ENCODE measurements around the gene ISG20. TPM values are rescaled to one million over a fixed set of nuclear protein-coding genes. Genes with fewer than 3 reads are reported as not detected.

Gene ISG20
- total and polyA plus RNA-seq, 2 of the 8 experiments (the other 6 are each of a cell fraction or from before 2014, with no cell fraction given) = 2.9 to 5.2 TPM

GRCh38 chr15:88637436-88637835 is 1.4 kb upstream of the ISG20 start:
- ChIA-PET CTCF (ENCODE audit: partially characterized antibody) (interaction anchor here (1.0 to 1.7 kb wide), 3 partner anchors 11 to 168 kb away, joined by 3 to 8 read pairs (median 4); no protein-coding TSS in a partner anchor), POLR2A (ENCODE audit: partially characterized antibody) (interaction anchor here (1.5 to 2.6 kb wide), 7 partner anchors 12 to 22 kb away, joined by 7 to 20 read pairs (median 11); partner anchors contain the start of gene AEN)
- Histone ChIP-seq H3K27ac (ENCODE audit: low read depth, low read length) (no peak overlapping the region), H3K27me3 (replicated peaks in 1 of 4; ENCODE audit: control insufficient read depth in 3 of 4, extremely low read depth in 1 of 4, insufficient read depth in 3 of 4, low read length in 3 of 4) (no peaks in the 10 kb centered on the region), H3K56ac (replicated peaks; ENCODE audit: insufficient read length, low read depth, low read length) (no peak overlapping the region), H2AFZ (ENCODE audit: low read length) (no peak overlapping the region), H3K23ac (ENCODE audit: insufficient read length) (no peak overlapping the region), H3K9me3 (ENCODE audit: insufficient read depth in 2 of 2, low read depth in 1 of 2, low read length in 1 of 2) (no peaks in the 10 kb centered on the region), H4K20me1 (replicated peaks in 1 of 2; ENCODE audit: control insufficient read depth in 1 of 2, insufficient read depth in 2 of 2, low read length in 2 of 2) (peaks cover 3 to 6% of the 10 kb centered on the region in 2 experiments), H3K18ac (ENCODE audit: extremely low read depth, low read length) (no peak overlapping the region), H4K8ac (ENCODE audit: extremely low read depth, insufficient read depth, low read length) (no peak overlapping the region), H2BK5ac (ENCODE audit: low read depth, low read length) (no peak overlapping the region), H3K79me2 (ENCODE audit: control insufficient read depth in 1 of 2, insufficient read depth in 2 of 2, low read length in 2 of 2) (no peaks in the 10 kb centered on the region), H3K79me1 (ENCODE audit: low read depth, low read length) (peaks cover under 1% of the 10 kb centered on the region; the same call in 1 of the 2 replicates), H3K4me3 (ENCODE audit: extremely low read depth in 1 of 4, insufficient read depth in 2 of 4, low read depth in 3 of 4, low read length in 4 of 4) (no peak overlapping the region), H2BK15ac (ENCODE audit: low read length) (no peak overlapping the region), H2AK5ac (ENCODE audit: low read depth, low read length) (peak overlapping the region; percentile 54; the same call in 1 of the 2 replicates), H4K91ac (replicated peaks; ENCODE audit: insufficient read length, low read length) (no peak overlapping the region), H3K4me2 (ENCODE audit: insufficient read depth in 1 of 2, low read depth in 2 of 2, low read length in 2 of 2) (no peak overlapping the region; a peak in 1 of 4 replicates), H3K4me1 (replicated peaks in 1 of 4; ENCODE audit: control insufficient read depth in 3 of 4, insufficient read depth in 4 of 4, low read length in 3 of 4) (peaks cover 5 to 19% (median 16%) of the 10 kb centered on the region in 4 experiments), H2BK12ac (ENCODE audit: low read depth, low read length) (no peak overlapping the region), H3K9ac (replicated peaks in 1 of 4; ENCODE audit: extremely low read depth in 1 of 4, low read depth in 3 of 4, low read length in 3 of 4) (no peak overlapping the region), H3K36me3 (ENCODE audit: control insufficient read depth in 2 of 4, insufficient read depth in 4 of 4, low read length in 3 of 4) (peaks cover 0 to 19% (median under 1%) of the 10 kb centered on the region in 4 experiments; a peak in 4 of 8 replicates), H4K5ac (ENCODE audit: insufficient read length, low read depth, low read length) (no peak overlapping the region), H3K14ac (ENCODE audit: insufficient read length) (no peak overlapping the region), H2BK20ac (ENCODE audit: low read length) (no peak overlapping the region), H3K4ac (replicated peaks; ENCODE audit: insufficient read length, low read depth, low read length) (no peak overlapping the region), H2BK120ac (replicated peaks; ENCODE audit: low read depth, low read length) (no peak overlapping the region), H3K23me2 (ENCODE audit: low read depth, low read length) (no peaks in the 10 kb centered on the region)
- peak; percentile 12 for TF ChIP-seq POLR2AphosphoS5 (IDR thresholded peaks at IDR 0.05; ENCODE audit: low read depth, low read length)
- no peak for TF ChIP-seq RNF2 (IDR thresholded peaks at IDR 0.05; ENCODE audit: borderline replicate concordance, low read depth, low read length, missing control alignments, poor library complexity, severe bottlenecking)
- DNase-seq (ENCODE audit: low read depth in 1 of 2, low spot score in 2 of 2) (no peak), FAIRE-seq (no peak)
- WGBS, 2 experiments (ENCODE audit: extremely low coverage in 1 of 2, insufficient coverage in 1 of 2, insufficient read length in 1 of 2, insufficient replicate concordance in 2 of 2, low coverage in 1 of 2, low lambda C conversion rate in 2 of 2, missing lambda C conversion rate in 1 of 2) = 78% methylated on average over 7 of the region's 7 CpGs; no CpG with 5 or more reads in 1 of the 2 experiments
